Natural killer cell (primary cell): ENCODE measurements around the gene PTH1R. TPM values are rescaled to one million over a fixed set of nuclear protein-coding genes. Genes with fewer than 3 reads are reported as not detected.

Source experiments
- ATAC-seq, 3 donors: fragments of 150-1000 bp in 2 of 3; fragments of 200-7000 bp in 1 of 3; cut with Tn5 transposase; 1 replicate in 1 of 3; 2 replicates in 2 of 3; pipeline ENCODE4 v1.10.0; 2021; ENCODE audit warnings: mild to moderate bottlenecking in 2 of 3, moderate library complexity in 2 of 3
- DNase-seq, 2 donors: peaks; one replicate each; pipeline versions ENCODE4 v3.0.0 to v3.0.0-alpha.2; 2013 to 2021; ENCODE audit warnings: mixed read lengths in 1 of 2
- H3K27ac ChIP-seq: one replicate; pipeline ENCODE4 v1.5.1; 2013; ENCODE audit warnings: mild to moderate bottlenecking, low read length
- H3K27me3 ChIP-seq: one replicate; pipeline ENCODE4 v1.6.1; 2013; ENCODE audit warnings: low read length; ENCODE audit not compliant: control insufficient read depth, insufficient read depth
- H3K36me3 ChIP-seq: one replicate; pipeline ENCODE4 v1.6.1; 2013; ENCODE audit warnings: low read length; ENCODE audit not compliant: control insufficient read depth, insufficient read depth
- H3K4me1 ChIP-seq: one replicate; pipeline ENCODE4 v1.6.1; 2013; ENCODE audit warnings: low read length; ENCODE audit not compliant: control insufficient read depth, insufficient read depth
- H3K4me3 ChIP-seq: one replicate; pipeline ENCODE4 v1.5.1; 2013; ENCODE audit warnings: low read length
- H3K9me3 ChIP-seq: one replicate; pipeline ENCODE4 v1.6.1; 2013; ENCODE audit warnings: low read length; ENCODE audit not compliant: control insufficient read depth, insufficient read depth
- H3K27ac Mint-ChIP-seq, 2 donors: one replicate each; pipeline ENCODE4 v1.8.0; 2022; ENCODE audit warnings: mild to moderate bottlenecking in 2 of 2, mixed read lengths in 2 of 2, moderate library complexity in 1 of 2
- H3K27me3 Mint-ChIP-seq, 2 donors: one replicate each; pipeline ENCODE4 v1.8.0; 2022; ENCODE audit warnings: low read depth in 2 of 2, mixed read lengths in 2 of 2
- H3K36me3 Mint-ChIP-seq: one replicate; pipeline ENCODE4 v1.8.0; 2022; ENCODE audit warnings: mixed read lengths
- H3K4me1 Mint-ChIP-seq, 2 donors: one replicate each; pipeline ENCODE4 v1.8.0; 2022; ENCODE audit warnings: mixed read lengths in 2 of 2
- H3K4me3 Mint-ChIP-seq: one replicate; pipeline ENCODE4 v1.8.0; 2022; ENCODE audit warnings: mild to moderate bottlenecking, moderate library complexity, mixed read lengths
- H3K9me3 Mint-ChIP-seq, 2 donors: one replicate each; pipeline ENCODE4 v1.8.0; 2022; ENCODE audit warnings: mixed read lengths in 2 of 2
- WGBS: methylation state at CpG from one replicate; pipeline ENCODE4 v1.1.7; 2013; ENCODE audit warnings: missing lambda C conversion rate; ENCODE audit not compliant: insufficient coverage; 5-methylcytosine and 5-hydroxymethylcytosine counted together
- intact Hi-C: fragments of 100-400 bp; cut with micrococcal nuclease; formaldehyde crosslinking; loops from one replicate; pipeline ENCODE4 v1.14.2; 2022
- total RNA-seq, 4 donors: library from RNA; stranded (reverse); fragments of 120-200 nt in 1 of 4; gene quantifications; one replicate each; pipeline versions ENCODE4 v1.2.3 to v1.2.4, GENCODE V29; 2013 to 2022
- TF ChIP-seq, protein P1 (sequence below): fragments of 200-600 bp; IDR thresholded peaks from one replicate; pipeline ENCODE4 v1.8.0; 2022; ENCODE audit warnings: antibody characterized with exemption

The PTH1R gene
- total RNA-seq, 3 donors from 2014 or later (not counting 1 experiment from before 2014, with no cell fraction given), result not detected

DNA sequence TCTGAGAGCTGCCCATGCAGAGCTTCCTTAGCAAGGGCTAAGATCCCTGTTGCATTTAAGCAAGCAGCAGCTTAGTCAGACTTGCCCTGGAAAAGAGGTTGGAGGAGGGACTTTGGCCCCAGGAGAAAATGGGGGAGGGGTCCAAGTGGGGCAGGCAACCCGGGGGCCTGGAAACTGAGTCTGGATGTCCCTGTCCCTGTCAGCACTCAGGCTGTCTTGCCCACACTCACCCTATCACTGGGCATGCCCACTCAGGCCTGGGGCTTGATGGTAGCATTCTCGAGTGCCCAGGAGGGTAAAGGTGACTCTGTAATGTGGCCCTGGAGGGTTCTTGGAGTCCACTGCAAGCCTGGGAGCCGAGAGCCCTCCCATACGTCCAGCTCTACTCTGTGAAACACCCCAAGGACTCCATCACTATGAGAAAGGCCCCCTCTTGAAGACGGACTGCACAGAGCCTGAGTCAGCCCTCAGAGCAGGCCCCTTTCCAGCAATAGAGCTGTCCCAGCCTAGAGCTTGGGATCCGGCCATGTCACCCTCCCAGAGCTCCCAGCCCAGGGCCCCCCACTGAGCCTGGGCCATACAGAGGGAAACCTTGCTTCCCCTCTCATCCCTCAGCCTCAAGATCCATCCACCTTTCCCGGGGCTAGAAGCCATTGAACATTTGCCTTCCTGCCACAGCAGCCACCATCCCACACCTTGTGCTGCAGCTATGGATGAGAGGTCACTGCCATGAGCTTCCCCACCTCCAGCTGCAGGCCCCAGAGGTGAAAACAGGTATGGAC is 27.6 kb upstream of the PTH1R start:
- no peak overlapping the region for H3K27ac ChIP-seq
- H3K4me3 ChIP-seq, result no peak overlapping the region
- H3K27me3 Mint-ChIP-seq, result no peaks in the 10 kb centered on the region
- 84% methylated on average over 7 of the region's 7 CpGs for WGBS
- H3K27me3 ChIP-seq, result no peaks in the 10 kb centered on the region
- ATAC-seq, result no peak
- H3K9me3 Mint-ChIP-seq, result no peaks in the 10 kb centered on the region
- no peaks in the 10 kb centered on the region for H3K36me3 Mint-ChIP-seq
- H3K4me1 ChIP-seq, result peaks cover 18% of the 10 kb centered on the region
- no peak overlapping the region for H3K27ac Mint-ChIP-seq
- TF ChIP-seq, protein P1, sequence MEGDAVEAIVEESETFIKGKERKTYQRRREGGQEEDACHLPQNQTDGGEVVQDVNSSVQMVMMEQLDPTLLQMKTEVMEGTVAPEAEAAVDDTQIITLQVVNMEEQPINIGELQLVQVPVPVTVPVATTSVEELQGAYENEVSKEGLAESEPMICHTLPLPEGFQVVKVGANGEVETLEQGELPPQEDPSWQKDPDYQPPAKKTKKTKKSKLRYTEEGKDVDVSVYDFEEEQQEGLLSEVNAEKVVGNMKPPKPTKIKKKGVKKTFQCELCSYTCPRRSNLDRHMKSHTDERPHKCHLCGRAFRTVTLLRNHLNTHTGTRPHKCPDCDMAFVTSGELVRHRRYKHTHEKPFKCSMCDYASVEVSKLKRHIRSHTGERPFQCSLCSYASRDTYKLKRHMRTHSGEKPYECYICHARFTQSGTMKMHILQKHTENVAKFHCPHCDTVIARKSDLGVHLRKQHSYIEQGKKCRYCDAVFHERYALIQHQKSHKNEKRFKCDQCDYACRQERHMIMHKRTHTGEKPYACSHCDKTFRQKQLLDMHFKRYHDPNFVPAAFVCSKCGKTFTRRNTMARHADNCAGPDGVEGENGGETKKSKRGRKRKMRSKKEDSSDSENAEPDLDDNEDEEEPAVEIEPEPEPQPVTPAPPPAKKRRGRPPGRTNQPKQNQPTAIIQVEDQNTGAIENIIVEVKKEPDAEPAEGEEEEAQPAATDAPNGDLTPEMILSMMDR, result no peak
- H3K4me1 Mint-ChIP-seq, result peaks cover 0 to 8% of the 10 kb centered on the region in 2 donors
- intact Hi-C loops, result no loop called here
- H3K9me3 ChIP-seq, result no peaks in the 10 kb centered on the region
- no peak overlapping the region for H3K4me3 Mint-ChIP-seq
- peak in 1 of 2 donors; percentile 7 for DNase-seq
- no peaks in the 10 kb centered on the region for H3K36me3 ChIP-seq

DNA sequence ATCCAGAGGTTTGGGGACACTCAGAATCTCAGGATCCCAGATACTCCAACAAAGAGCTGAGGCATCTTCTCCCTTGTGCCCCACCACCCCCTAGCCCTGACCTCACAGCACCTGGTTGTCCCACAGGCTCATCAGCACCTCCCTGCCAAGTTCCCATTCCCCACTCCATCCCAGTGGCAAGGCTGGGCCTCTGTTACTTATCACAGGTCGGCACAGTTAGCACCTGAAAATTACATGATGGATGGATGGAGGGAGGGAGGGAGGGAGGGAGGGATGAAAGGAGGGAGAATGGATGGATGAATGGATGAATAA is 27.1 kb upstream of the PTH1R start:
- no peaks in the 10 kb centered on the region for H3K9me3 ChIP-seq
- TF ChIP-seq, protein P1, result no peak
- H3K9me3 Mint-ChIP-seq, result no peaks in the 10 kb centered on the region
- no peak for ATAC-seq
- 71% methylated on average over 1 of the region's 1 CpG for WGBS
- H3K4me3 Mint-ChIP-seq, result no peak overlapping the region
- no peak for DNase-seq
- H3K27ac ChIP-seq, result no peak overlapping the region
- no peaks in the 10 kb centered on the region for H3K36me3 Mint-ChIP-seq
- H3K4me1 ChIP-seq, result peaks cover 12% of the 10 kb centered on the region
- no peaks in the 10 kb centered on the region for H3K27me3 Mint-ChIP-seq
- H3K36me3 ChIP-seq, result no peaks in the 10 kb centered on the region
- no peak overlapping the region for H3K4me3 ChIP-seq
- intact Hi-C loops, result no loop called here
- no peak overlapping the region for H3K27ac Mint-ChIP-seq
- no peaks in the 10 kb centered on the region for H3K27me3 ChIP-seq
- peaks cover 0 to 3% of the 10 kb centered on the region in 2 donors for H3K4me1 Mint-ChIP-seq

DNA sequence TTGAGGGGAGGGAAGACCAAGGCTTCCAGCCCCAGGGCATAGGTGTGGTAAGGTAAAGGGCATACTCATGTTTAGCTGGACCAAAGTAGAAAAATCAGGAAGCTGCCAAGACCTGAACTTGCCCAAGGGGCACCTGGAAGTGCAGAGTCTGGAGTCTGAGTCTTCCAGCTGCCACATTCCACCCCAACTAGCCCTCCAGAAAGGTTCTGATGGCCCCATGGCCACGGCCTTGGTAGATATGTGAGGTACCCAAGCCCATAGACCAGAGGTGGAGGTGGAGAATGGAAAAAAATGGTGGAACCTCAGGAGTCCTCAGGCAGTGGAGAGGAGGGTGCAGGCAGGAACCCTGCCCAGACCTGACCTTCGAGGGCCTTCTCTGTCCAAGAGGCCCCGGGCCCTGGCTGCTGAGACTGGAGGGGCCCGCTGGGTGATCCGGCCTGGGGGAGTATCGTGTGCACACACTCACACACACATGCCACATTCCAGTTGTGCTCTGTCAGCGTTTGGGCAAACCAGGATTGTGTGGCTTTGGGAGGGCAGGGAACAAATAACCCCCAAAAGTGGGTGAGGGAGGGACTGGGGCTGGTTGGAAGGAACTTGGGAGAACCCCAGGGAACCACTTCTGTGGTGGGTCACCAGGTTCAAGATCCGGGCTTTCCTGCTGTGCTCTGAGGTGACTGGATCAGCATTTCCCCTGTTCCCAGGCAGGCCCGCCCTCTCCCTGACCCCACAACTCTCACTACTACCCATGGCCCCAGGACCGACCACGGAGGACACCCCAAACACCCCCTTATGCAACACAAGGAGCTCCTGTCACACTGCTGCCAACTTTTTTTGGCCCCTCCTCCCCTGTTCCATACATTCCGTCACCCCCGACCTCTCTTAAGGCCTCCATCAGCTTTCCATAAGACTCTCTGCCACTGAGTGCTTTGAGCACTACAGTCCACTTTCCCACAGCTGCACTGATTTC is 25.9 kb upstream of the PTH1R start:
- Mint-ChIP-seq H3K36me3 (no peaks in the 10 kb centered on the region), H3K27ac (no peak overlapping the region)

More for the DNA sequence above, 25.9 kb upstream of the PTH1R start:
- no peak for ATAC-seq
- TF ChIP-seq, protein P1, result no peak
- H3K27ac ChIP-seq, result no peak overlapping the region
- H3K9me3 ChIP-seq, result no peaks in the 10 kb centered on the region
- H3K27me3 ChIP-seq, result no peaks in the 10 kb centered on the region
- DNase-seq, result no peak
- intact Hi-C loops, result no loop called here
- no peaks in the 10 kb centered on the region for H3K36me3 ChIP-seq
- peaks cover 3% of the 10 kb centered on the region for H3K4me1 ChIP-seq
- Mint-ChIP-seq H3K4me1 (no peaks in the 10 kb centered on the region), H3K9me3 (no peaks in the 10 kb centered on the region), H3K4me3 (no peak overlapping the region), H3K27me3 (peaks cover 0 to 5% of the 10 kb centered on the region in 2 donors)
- no peak overlapping the region for H3K4me3 ChIP-seq
- WGBS, result 85% methylated on average over 10 of the region's 13 CpGs
